HG02840 (cell line): ENCODE measurements around the gene ARSD.
"Not testable (repeated sequence)": the region's sequence is repeated elsewhere in the genome, so short reads cannot be mapped to it uniquely, and the experiment has no call there.

Experiments
- ATAC-seq: cut with Tn5 transposase; IDR thresholded peaks from one replicate; pipeline ENCODE4 v1.9.1; 2021; ENCODE audit warnings: mild to moderate bottlenecking, moderate library complexity, moderate number of reproducible peaks; ENCODE audit not compliant: unreplicated experiment, low FRiP score

Gene ARSD

GRCh38 chrX:2897690-2898623 is 31.2 kb downstream of the ARSD start:
- ATAC-seq: not testable (repeated sequence)

DNA sequence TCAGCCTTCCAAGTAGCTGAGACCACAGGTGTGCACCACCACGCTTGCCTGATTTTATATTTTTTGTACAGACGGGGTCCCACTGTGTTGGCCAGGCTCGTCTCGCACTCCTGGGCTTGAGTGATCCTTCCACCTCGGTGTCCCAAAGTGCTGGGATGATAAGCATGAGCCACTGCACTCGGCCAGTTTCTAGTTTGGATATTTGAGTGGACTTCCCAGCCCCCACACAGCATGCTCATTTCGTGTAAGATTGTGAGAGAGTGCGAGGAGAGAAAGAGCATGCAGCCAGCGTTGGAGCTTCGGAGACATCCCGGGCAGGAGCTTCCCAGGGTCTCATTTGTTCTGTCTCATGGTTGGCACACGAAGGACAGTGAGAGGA is 31.8 kb downstream of the ARSD start:
- ATAC-seq: no peak

- ATAC-seq: no peak
Measured at GRCh38 chrX:2894885-2895292, 34.2 kb downstream of the ARSD start.

- no peak for ATAC-seq
Measured at GRCh38 chrX:2892816-2893215, 36.3 kb downstream of the ARSD start.

GRCh38 chrX:2890536-2891460 is 38.3 kb downstream of the ARSD start:
- ATAC-seq: not testable (repeated sequence)

- ATAC-seq: not testable (repeated sequence)
Measured at GRCh38 chrX:2889706-2890490, 39.2 kb downstream of the ARSD start.

- ATAC-seq: no peak
Measured at GRCh38 chrX:2889045-2889605, 40.0 kb downstream of the ARSD start.

GRCh38 chrX:2888309-2888708 is 40.8 kb downstream of the ARSD start:
- no peak for ATAC-seq

GRCh38 chrX:2883770-2884169 is 45.4 kb downstream of the ARSD start:
- ATAC-seq: no peak

- no peak for ATAC-seq
Measured at GRCh38 chrX:2879670-2880069, 49.5 kb downstream of the ARSD start.

GRCh38 chrX:2878563-2878962 is 50.6 kb downstream of the ARSD start:
- ATAC-seq: no peak

DNA sequence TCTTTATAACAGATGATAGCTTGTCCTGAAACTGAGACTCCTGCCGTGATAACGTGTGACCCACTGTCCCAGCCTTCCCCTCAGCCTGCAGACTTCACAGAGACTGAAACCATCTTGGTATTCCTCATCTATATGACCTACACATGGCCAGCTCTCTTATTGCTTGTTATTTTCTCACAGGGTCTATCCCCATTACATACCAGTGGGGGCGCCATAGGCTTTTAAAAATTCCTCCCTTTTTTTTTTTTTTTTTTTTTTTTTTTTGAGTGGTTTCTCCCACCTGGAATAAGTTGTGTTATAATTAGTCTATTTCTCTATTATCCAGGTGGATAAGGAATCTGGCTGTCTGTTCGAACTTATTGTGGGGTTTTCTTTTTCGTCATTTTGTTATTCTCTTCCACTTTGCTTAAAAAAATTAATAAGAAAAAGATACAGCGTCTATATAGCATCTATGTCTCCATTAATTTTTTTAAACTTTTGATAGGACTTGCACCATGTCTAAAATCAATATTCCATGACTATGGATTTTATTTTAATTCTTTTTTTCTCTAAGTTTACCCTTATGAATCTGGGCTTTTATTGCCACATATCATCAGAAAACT is 53.2 kb downstream of the ARSD start:
- no peak for ATAC-seq

GRCh38 chrX:2875136-2875481 is 54.0 kb downstream of the ARSD start:
- no peak for ATAC-seq

DNA sequence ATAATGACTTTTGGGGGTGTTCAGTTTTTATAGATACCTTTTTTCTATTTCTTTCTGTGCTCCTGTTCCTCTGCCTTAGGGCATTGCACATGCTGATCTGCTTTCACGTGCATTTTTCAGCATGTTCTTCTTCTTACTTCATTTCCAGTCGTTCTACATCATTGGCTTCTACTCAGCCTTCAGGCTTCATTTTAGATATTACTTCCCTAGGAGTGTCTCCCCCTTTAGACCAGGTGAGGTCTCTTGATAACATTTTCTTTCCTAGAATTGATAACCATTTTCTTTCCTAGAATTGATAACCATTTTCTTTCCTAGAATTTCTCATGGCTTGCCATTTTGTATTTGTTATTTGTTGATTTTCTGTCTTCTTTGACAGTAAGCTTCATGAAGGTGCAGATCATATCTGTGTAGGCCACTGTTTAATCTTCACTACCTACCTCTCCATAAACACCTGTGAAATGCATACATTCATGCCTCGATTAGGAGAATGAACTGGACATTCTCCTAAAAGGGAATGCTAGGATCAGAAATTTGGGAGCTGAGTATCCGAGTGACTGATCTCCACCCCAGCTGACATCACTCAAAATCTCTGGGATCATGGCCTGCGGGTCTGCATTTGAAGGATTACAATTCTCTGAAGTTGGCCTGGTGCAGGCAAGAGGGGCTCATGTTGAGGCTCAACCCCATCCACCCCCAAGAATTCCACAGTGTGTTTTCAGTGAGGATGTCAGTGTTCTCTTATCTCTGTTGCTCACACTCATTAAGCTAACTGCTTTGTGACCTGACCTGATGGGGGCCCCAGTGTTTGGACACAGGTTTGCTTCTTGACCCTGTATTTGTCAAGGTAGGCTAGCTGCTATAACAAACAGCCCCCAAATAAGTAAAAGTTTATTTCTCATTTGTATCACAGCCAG is 54.7 kb downstream of the ARSD start:
- ATAC-seq: no peak

GRCh38 chrX:2872671-2873277 is 56.4 kb downstream of the ARSD start:
- ATAC-seq: no peak

- no peak for ATAC-seq
Measured at GRCh38 chrX:2871831-2872230, 57.3 kb downstream of the ARSD start.

DNA sequence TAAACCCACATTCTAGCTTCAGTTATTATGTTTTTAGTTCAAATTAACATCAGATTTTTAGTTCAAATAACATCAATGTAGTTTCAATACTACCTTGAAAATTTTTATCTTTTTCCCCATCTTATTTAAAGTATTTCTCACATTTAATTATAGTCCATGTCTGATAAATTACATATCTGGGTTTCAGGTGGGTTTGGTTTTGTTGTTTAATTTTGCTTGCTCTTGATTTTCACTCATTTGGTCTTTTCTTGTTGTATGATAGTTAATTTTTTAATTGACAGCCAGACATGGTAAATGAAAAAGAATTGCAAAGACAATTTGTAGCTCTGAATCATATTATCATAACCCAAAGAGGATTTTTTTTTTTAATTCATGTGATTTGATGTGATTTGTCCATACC is 58.5 kb downstream of the ARSD start:
- no peak for ATAC-seq

- no peak for ATAC-seq
Measured at GRCh38 chrX:2867206-2867605, 61.9 kb downstream of the ARSD start.
